H1 (cell line): ENCODE measurements around the gene FBXL14. TPM values are rescaled to one million over a fixed set of nuclear protein-coding genes. Genes with fewer than 3 reads are reported as not detected.

ENCODE experiments used
- CTCF ChIA-PET: fragments of 300-600 bp; sonication (Branson Sonifier 250); formaldehyde crosslinking; loops from one replicate; lab custom pipeline; 2021; ENCODE audit not compliant: partially characterized antibody; lab: Charles Lee
- POLR2A ChIA-PET: fragments of 300-600 bp; sonication (Branson Sonifier 250); formaldehyde crosslinking; loops from one replicate; lab custom pipeline; 2021; ENCODE audit warnings: inconsistent platforms; ENCODE audit not compliant: partially characterized antibody; lab: Charles Lee
- DNase-seq, 2 experiments: peaks; one replicate each; pipeline versions ENCODE4 v3.0.0 to v3.0.0-alpha.2; 2010 to 2022; ENCODE audit warnings: low spot score in 2 of 2, low read depth in 1 of 2, mixed read lengths in 1 of 2
- FAIRE-seq: peaks from 2 replicates; lab custom pipeline; 2011; peaks lifted over from hg19 to GRCh38; lab: Jason Lieb, UNC
- H2AFZ ChIP-seq: 2 replicates; pipeline ENCODE4 v1.8.1; 2012; ENCODE audit warnings: low read length, inconsistent platforms
- H2AK5ac ChIP-seq: 2 replicates; pipeline ENCODE4 v1.6.1; 2013; ENCODE audit warnings: low read depth, low read length
- H2BK120ac ChIP-seq: replicated peaks from 2 replicates; pipeline ENCODE3; 2013; ENCODE audit warnings: low read depth, low read length, inconsistent platforms
- H2BK12ac ChIP-seq: 2 replicates; pipeline ENCODE4 v1.6.1; 2013; ENCODE audit warnings: low read depth, low read length
- H2BK15ac ChIP-seq: 2 replicates; pipeline ENCODE4 v1.6.1; 2013; ENCODE audit warnings: low read length
- H2BK20ac ChIP-seq: 2 replicates; pipeline ENCODE4 v1.6.1; 2013; ENCODE audit warnings: low read length
- H2BK5ac ChIP-seq: 2 replicates; pipeline ENCODE4 v1.6.1; 2013; ENCODE audit warnings: low read depth, low read length
- H3K14ac ChIP-seq: 2 replicates; pipeline ENCODE4 v1.6.1; 2013; ENCODE audit warnings: inconsistent platforms; ENCODE audit not compliant: insufficient read length
- H3K18ac ChIP-seq: 2 replicates; pipeline ENCODE4 v1.6.1; 2013; ENCODE audit warnings: low read length; ENCODE audit errors: extremely low read depth
- H3K23ac ChIP-seq: 2 replicates; pipeline ENCODE4 v1.6.1; 2013; ENCODE audit warnings: inconsistent platforms; ENCODE audit not compliant: insufficient read length
- H3K23me2 ChIP-seq: 2 replicates; pipeline ENCODE4 v1.6.1; 2013; ENCODE audit warnings: low read depth, low read length
- H3K27ac ChIP-seq: 2 replicates; pipeline ENCODE4 v1.6.1; 2011; ENCODE audit warnings: low read depth, low read length, inconsistent platforms
- H3K27me3 ChIP-seq, 4 experiments: replicated peaks in 1 of 4; 1 replicate in 1 of 4; 2 replicates in 3 of 4; pipeline versions ENCODE4 v1.6.1 to v1.8.1; 2011 to 2013; ENCODE audit warnings: low read length in 3 of 4, mild to moderate bottlenecking in 3 of 4, inconsistent platforms in 2 of 4, mixed read lengths in 2 of 4, moderate library complexity in 1 of 4; ENCODE audit not compliant: control insufficient read depth in 3 of 4, insufficient read depth in 3 of 4; ENCODE audit errors: extremely low read depth in 1 of 4
- H3K36me3 ChIP-seq, 4 experiments: 2 replicates each; pipeline versions ENCODE4 v1.6.1 to v1.8.1; 2011 to 2013; ENCODE audit warnings: mild to moderate bottlenecking in 4 of 4, low read length in 3 of 4, moderate library complexity in 2 of 4, control low read depth in 1 of 4, inconsistent platforms in 1 of 4; ENCODE audit not compliant: insufficient read depth in 4 of 4, control insufficient read depth in 2 of 4
- H3K4ac ChIP-seq: replicated peaks from 2 replicates; pipeline ENCODE3; 2013; ENCODE audit warnings: low read length, low read depth, mixed read lengths, inconsistent platforms; ENCODE audit not compliant: insufficient read length
- H3K4me1 ChIP-seq, 4 experiments: replicated peaks in 1 of 4; 1 replicate in 1 of 4; 2 replicates in 3 of 4; pipeline versions ENCODE4 v1.6.1 to v1.8.1; 2011 to 2013; ENCODE audit warnings: low read length in 3 of 4, inconsistent platforms in 2 of 4, mixed read lengths in 1 of 4; ENCODE audit not compliant: insufficient read depth in 4 of 4, control insufficient read depth in 3 of 4
- H3K4me2 ChIP-seq, 2 experiments: 2 replicates each; pipeline versions ENCODE4 v1.6.1 to v1.8.1; 2011 to 2013; ENCODE audit warnings: low read depth in 2 of 2, low read length in 2 of 2, control low read depth in 1 of 2, inconsistent platforms in 1 of 2, mild to moderate bottlenecking in 1 of 2; ENCODE audit not compliant: insufficient read depth in 1 of 2
- H3K4me3 ChIP-seq, 4 experiments: fragments of 200-600, 300-600 bp in 1 of 4; sonication (generic), shearing (Covaris generic), sonication (Bioruptor Twin) in 1 of 4; 2 replicates each; pipeline versions ENCODE4 v1.5.1 to v1.8.1; 2011 to 2016; ENCODE audit warnings: low read length in 4 of 4, low read depth in 3 of 4, control low read depth in 2 of 4, inconsistent platforms in 2 of 4, mild to moderate bottlenecking in 2 of 4, mixed read lengths in 1 of 4, moderate library complexity in 1 of 4; ENCODE audit not compliant: insufficient read depth in 2 of 4; ENCODE audit errors: extremely low read depth in 1 of 4
- H3K56ac ChIP-seq: replicated peaks from 2 replicates; pipeline ENCODE3; 2013; ENCODE audit warnings: low read depth, mild to moderate bottlenecking, mixed read lengths, low read length, inconsistent platforms; ENCODE audit not compliant: insufficient read length
- H3K79me1 ChIP-seq: 2 replicates; pipeline ENCODE4 v1.6.1; 2013; ENCODE audit warnings: low read depth, low read length, control low read depth
- H3K79me2 ChIP-seq, 2 experiments: 2 replicates each; pipeline versions ENCODE4 v1.6.1 to v1.8.1; 2012 to 2013; ENCODE audit warnings: low read length in 2 of 2, mild to moderate bottlenecking in 2 of 2, inconsistent platforms in 1 of 2; ENCODE audit not compliant: insufficient read depth in 2 of 2, control insufficient read depth in 1 of 2
- H3K9ac ChIP-seq, 4 experiments: replicated peaks in 1 of 4; 1 replicate in 1 of 4; 2 replicates in 3 of 4; pipeline versions ENCODE4 v1.6.1 to v1.8.1; 2011 to 2013; ENCODE audit warnings: low read depth in 3 of 4, low read length in 3 of 4, control low read depth in 2 of 4, mild to moderate bottlenecking in 2 of 4, moderate library complexity in 2 of 4, inconsistent platforms in 1 of 4; ENCODE audit errors: extremely low read depth in 1 of 4
- H3K9me3 ChIP-seq, 2 experiments: 2 replicates each; pipeline versions ENCODE4 v1.6.1 to v1.8.1; 2012 to 2013; ENCODE audit warnings: mild to moderate bottlenecking in 2 of 2, moderate library complexity in 2 of 2, control low read depth in 1 of 2, inconsistent platforms in 1 of 2, low read depth in 1 of 2, low read length in 1 of 2, mixed read lengths in 1 of 2; ENCODE audit not compliant: insufficient read depth in 2 of 2
- H4K20me1 ChIP-seq, 2 experiments: replicated peaks in 1 of 2; 2 replicates each; pipeline versions ENCODE3 to v1.8.1; 2011 to 2013; ENCODE audit warnings: inconsistent platforms in 2 of 2, low read length in 2 of 2, mild to moderate bottlenecking in 1 of 2; ENCODE audit not compliant: insufficient read depth in 2 of 2, control insufficient read depth in 1 of 2
- H4K5ac ChIP-seq: 2 replicates; pipeline ENCODE4 v1.6.1; 2013; ENCODE audit warnings: low read length, low read depth, mixed read lengths, inconsistent platforms; ENCODE audit not compliant: insufficient read length
- H4K8ac ChIP-seq: 2 replicates; pipeline ENCODE4 v1.8.0; 2013; ENCODE audit warnings: mild to moderate bottlenecking, moderate library complexity, low read length, inconsistent platforms; ENCODE audit not compliant: insufficient read depth; ENCODE audit errors: extremely low read depth
- H4K91ac ChIP-seq: replicated peaks from 2 replicates; pipeline ENCODE3; 2013; ENCODE audit warnings: low read length, mixed read lengths, inconsistent platforms; ENCODE audit not compliant: insufficient read length
- BACH1 ChIP-seq: IDR thresholded peaks from 2 replicates; pipeline ENCODE4 v1.6.1; 2012; ENCODE audit warnings: low read length, improper control_type of control experiment
- CHD1 ChIP-seq: IDR thresholded peaks from 2 replicates; pipeline ENCODE4 v1.6.1; 2012; ENCODE audit warnings: low read depth, low read length, improper control_type of control experiment
- CHD2 ChIP-seq: IDR thresholded peaks from 2 replicates; pipeline ENCODE4 v1.6.1; 2012; ENCODE audit warnings: low read length, improper control_type of control experiment
- GTF2F1 ChIP-seq: IDR thresholded peaks from 2 replicates; pipeline ENCODE4 v1.6.1; 2012; ENCODE audit warnings: low read depth, low read length, improper control_type of control experiment, borderline replicate concordance
- JUND ChIP-seq: IDR thresholded peaks from 2 replicates; pipeline ENCODE4 v1.6.1; 2011; ENCODE audit warnings: mild to moderate bottlenecking, improper control_type of control experiment, low read length
- SIN3A ChIP-seq, 2 experiments: IDR thresholded peaks in 1 of 2; conservative IDR thresholded peaks in 1 of 2; 2 replicates each; pipeline ENCODE4 v1.6.1; 2011 to 2012; ENCODE audit warnings: low read length in 2 of 2, improper control_type of control experiment in 1 of 2, low read depth in 1 of 2, mild to moderate bottlenecking in 1 of 2
- SP4 ChIP-seq: IDR thresholded peaks from 2 replicates; pipeline ENCODE4 v1.6.1; 2012; ENCODE audit warnings: low read length, inconsistent platforms
- TBP ChIP-seq: IDR thresholded peaks from 2 replicates; pipeline ENCODE4 v1.6.1; 2011; ENCODE audit warnings: low read depth, low read length, improper control_type of control experiment
- TCF12 ChIP-seq: IDR thresholded peaks from 2 replicates; pipeline ENCODE4 v1.6.1; 2011; ENCODE audit warnings: low read depth, mild to moderate bottlenecking, low read length
- TEAD4 ChIP-seq: IDR thresholded peaks from 2 replicates; pipeline ENCODE4 v1.6.1; 2012; ENCODE audit warnings: low read depth, low read length, inconsistent platforms, mixed read lengths
- WGBS, 2 experiments: shearing (Covaris generic) in 1 of 2; methylation state at CpG; one replicate each; pipeline versions ENCODE4 v1.1.6 to v1.1.7; 2013 to 2015; ENCODE audit warnings: low lambda C conversion rate in 2 of 2, mixed read lengths in 2 of 2, inconsistent platforms in 1 of 2, low coverage in 1 of 2, missing lambda C conversion rate in 1 of 2; ENCODE audit not compliant: insufficient replicate concordance in 2 of 2, insufficient coverage in 1 of 2, insufficient read length in 1 of 2; ENCODE audit errors: extremely low coverage in 1 of 2, missing lambda C conversion rate in 1 of 2; 5-methylcytosine and 5-hydroxymethylcytosine counted together
- polyA plus RNA-seq, 7 experiments: library from polyadenylated mRNA; depleted of rRNA in 3 of 7; stranded (reverse) in 5 of 7; unstranded in 2 of 7; fragments of >200 nt in 5 of 7; fragments of 200-250 nt in 2 of 7; gene quantifications; 1 replicate in 5 of 7; 2 replicates in 1 of 7; 4 replicates in 1 of 7; pipeline versions ENCODE4 v1.2.1 to v1.2.3, GENCODE V29; 2011 to 2013; ENCODE audit warnings: missing spikeins in 2 of 7, mixed read lengths in 2 of 7
- total RNA-seq: library from RNA; stranded (reverse); fragmentation: NEBNext Ultra II Directional; extraction: Animal tissue kit (Norgen Biotek cat#: 25700); gene quantifications from 2 replicates; pipeline ENCODE4 v1.2.1, GENCODE V29; 2021

The FBXL14 gene
- total and polyA plus RNA-seq, 2 of the 8 experiments (the other 6 are each of a cell fraction or from before 2014, with no cell fraction given) = 5.5 to 9.6 TPM

DNA sequence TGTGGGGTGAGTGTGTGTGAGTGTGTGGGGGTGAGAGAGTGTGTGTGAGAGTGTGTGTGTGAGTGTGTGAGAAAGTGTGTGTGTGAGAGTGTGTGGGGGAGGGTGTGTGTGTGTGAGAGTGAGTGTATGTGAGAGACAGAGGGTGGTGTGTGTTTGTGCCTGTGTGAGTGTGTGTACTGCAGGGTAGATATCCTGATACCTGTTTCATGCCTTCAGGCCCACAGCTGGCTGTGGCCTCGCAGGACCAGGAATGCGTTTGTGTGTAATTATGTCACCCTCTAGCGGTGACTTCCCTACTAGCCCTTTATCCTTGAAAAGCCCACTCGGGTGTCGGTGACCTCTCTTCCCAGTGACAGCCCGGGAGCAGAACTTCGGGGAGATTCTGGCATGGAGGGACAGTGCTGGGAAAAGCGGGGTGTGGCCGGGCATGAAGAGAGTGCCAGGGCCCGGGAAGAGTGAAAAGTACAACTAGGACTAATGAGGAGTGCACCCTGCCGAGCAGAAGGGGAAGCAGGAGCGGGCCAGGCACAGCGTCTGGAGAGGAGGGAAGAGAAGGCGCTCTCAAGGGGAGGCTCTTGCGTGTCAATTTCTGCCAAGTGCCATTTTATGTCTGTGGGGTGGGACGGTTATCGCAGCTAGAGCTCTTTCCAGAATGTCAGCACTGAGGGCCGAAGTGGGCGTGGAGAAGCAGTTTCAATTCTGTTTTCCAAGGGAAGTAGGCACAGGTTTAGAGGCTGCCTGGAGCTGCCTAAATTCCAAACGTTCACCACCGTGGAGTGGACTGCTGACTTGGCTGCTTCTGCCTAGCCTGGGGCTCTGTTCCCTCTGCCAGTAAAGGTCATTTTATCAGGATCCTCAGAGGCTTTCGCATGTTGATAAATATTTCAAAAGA lies 11.0 kb upstream of the FBXL14 start:
- H3K79me2 ChIP-seq = no peaks in the 10 kb centered on the region
- H4K5ac ChIP-seq = no peak overlapping the region
- H3K27ac ChIP-seq = no peak overlapping the region
- H3K23me2 ChIP-seq = peaks cover 9% of the 10 kb centered on the region
- peak overlapping the region; percentile 56 for H3K56ac ChIP-seq
- peak overlapping the region; percentile 25 for H2AFZ ChIP-seq
- H2BK5ac ChIP-seq = peak overlapping the region; percentile 29; the same call in 1 of the 2 replicates
- H4K20me1 ChIP-seq = peaks cover 0 to 6% of the 10 kb centered on the region in 2 experiments
- peak overlapping the region; percentile 78; the same call in 1 of the 2 replicates for H3K18ac ChIP-seq
- H2BK20ac ChIP-seq = no peak overlapping the region
- ChIA-PET POLR2A (interaction anchor here (1.4 to 1.9 kb wide), 2 partner anchors 11 to 13 kb away, joined by 3 to 6 read pairs; partner anchors contain the start of gene FBXL14), CTCF (interaction anchor here (0.6 to 1.9 kb wide), 12 partner anchors 11 to 503 kb away, joined by 3 to 12 read pairs (median 4); no protein-coding TSS in a partner anchor)
- H2BK15ac ChIP-seq = peak overlapping the region; percentile 99; the same call in 1 of the 2 replicates
- H3K9ac ChIP-seq = no peak overlapping the region
- peak overlapping the region; percentile 54 for H4K91ac ChIP-seq
- H3K23ac ChIP-seq = no peak overlapping the region
- FAIRE-seq (peak; percentile 19), DNase-seq (peak in 1 of 2 experiments; percentile 69)
- no peak overlapping the region for H4K8ac ChIP-seq
- H2AK5ac ChIP-seq = no peak overlapping the region
- no peak overlapping the region for H2BK120ac ChIP-seq
- no peak overlapping the region for H3K14ac ChIP-seq
- peak overlapping the region; percentile 12 to 56 (median 40); a peak in 7 of 8 replicates for H3K4me3 ChIP-seq
- H3K4ac ChIP-seq = no peak overlapping the region
- peaks cover 0 to 7% (median 2%) of the 10 kb centered on the region in 4 experiments; a peak in 5 of 7 replicates for H3K4me1 ChIP-seq
- peaks cover 0 to 17% (median 15%) of the 10 kb centered on the region in 4 experiments; a peak in 5 of 7 replicates for H3K27me3 ChIP-seq
- no peaks in the 10 kb centered on the region for H3K36me3 ChIP-seq
- 7% methylated on average over 22 of the region's 22 CpGs; no CpG with 5 or more reads in 1 of the 2 experiments for WGBS, 2 experiments
- H2BK12ac ChIP-seq = no peak overlapping the region; the same call in 1 of the 2 replicates
- no peaks in the 10 kb centered on the region for H3K79me1 ChIP-seq
- H3K4me2 ChIP-seq = peak overlapping the region; percentile 64 to 87
- H3K9me3 ChIP-seq = no peaks in the 10 kb centered on the region
- no peak for TF ChIP-seq JUND
- peak; percentile 71 for TF ChIP-seq TEAD4
- 0 out of 2 replicates have a peak, but pooled peaks have one; percentile 34 for TF ChIP-seq TCF12
- TF ChIP-seq GTF2F1 = no peak
- TF ChIP-seq BACH1 = peak; percentile 74; the same call in 1 of the 2 replicates
- TF ChIP-seq CHD1 = no peak
- no peak for TF ChIP-seq SIN3A (conservative IDR thresholded peaks at IDR 0.05 in 1 of 2, IDR thresholded peaks at IDR 0.05 in 1 of 2; ENCODE audit: low read depth in 1 of 2, low read length in 2 of 2)
- TF ChIP-seq TBP = no peak
- 0 out of 2 replicates have a peak, but pooled peaks have one; percentile 22 for TF ChIP-seq SP4
- no peak for TF ChIP-seq CHD2
